HS-27A (cell line): ENCODE results near the gene TESK1.

Experiments
- DNase-seq: peaks from one replicate; pipeline ENCODE4 v3.0.0-alpha.2; 2012; ENCODE audit warnings: low read depth, missing footprints

Gene TESK1, protein sequence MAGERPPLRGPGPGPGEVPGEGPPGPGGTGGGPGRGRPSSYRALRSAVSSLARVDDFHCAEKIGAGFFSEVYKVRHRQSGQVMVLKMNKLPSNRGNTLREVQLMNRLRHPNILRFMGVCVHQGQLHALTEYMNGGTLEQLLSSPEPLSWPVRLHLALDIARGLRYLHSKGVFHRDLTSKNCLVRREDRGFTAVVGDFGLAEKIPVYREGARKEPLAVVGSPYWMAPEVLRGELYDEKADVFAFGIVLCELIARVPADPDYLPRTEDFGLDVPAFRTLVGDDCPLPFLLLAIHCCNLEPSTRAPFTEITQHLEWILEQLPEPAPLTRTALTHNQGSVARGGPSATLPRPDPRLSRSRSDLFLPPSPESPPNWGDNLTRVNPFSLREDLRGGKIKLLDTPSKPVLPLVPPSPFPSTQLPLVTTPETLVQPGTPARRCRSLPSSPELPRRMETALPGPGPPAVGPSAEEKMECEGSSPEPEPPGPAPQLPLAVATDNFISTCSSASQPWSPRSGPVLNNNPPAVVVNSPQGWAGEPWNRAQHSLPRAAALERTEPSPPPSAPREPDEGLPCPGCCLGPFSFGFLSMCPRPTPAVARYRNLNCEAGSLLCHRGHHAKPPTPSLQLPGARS

DNA sequence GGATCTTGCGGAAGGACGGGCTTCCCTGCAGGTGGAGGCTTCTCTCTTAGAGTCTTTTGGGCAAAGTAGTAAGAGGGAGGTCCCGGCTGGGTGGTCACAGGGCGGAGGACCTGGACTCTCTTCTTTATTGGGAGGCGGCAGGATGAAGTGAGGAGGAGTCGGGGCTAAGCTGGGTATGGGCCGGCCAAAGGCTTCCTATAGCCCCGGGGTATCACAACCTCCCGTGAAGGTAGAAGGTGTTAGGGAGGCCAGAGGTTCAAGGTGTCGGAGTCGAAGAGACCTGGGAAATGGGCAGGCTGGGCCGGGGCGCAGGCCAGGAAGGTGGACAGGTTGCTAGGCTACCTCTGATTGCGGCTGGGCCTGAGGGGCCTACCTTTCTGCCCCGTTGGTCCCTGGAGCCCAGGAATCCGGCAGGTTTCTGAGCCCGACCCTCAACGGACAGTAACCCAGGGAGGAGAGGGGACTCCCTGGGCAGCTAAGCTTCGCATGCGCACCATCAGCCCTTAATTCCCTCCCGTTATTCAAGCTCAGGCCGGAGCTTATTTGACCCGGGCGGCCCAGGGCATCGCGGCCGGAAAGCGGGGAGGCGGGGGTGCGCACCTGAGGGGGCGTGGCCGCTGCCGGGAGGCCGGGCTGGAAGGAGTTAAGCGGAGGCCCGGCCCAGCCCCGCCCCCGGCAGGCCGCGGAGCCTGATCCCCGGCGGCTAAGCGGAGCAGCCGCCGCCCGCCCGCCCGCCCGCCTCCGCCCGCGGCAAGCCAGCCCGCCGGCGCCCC is at the start of gene TESK1:
TESK1 (plus strand) TSS at position 685 of the 773 bp plus-strand sequence. CDS start 358 bp downstream, outside the sequence.
- peak; percentile 22 for DNase-seq

DNA sequence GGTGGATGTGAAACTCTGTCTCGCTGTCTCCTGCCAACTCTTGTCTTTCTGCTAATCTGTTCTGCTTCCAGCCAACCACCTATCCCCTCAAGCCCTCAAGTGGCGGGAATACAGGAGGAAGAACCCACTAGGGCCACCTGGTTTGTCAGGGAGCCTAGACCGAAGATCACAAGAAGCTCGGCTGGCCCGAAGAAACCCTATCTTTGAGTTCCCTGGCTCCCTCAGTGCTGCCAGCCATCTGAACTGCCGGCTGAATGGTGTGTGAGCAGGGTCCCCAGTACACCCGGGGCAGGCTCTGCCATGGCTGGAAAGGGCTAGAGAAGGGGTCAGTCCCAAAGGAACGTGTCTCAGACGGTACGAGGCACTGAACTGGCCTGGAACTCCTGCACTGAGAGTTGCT is 49.2 kb upstream of the TESK1 start:
- no peak for DNase-seq

DNA sequence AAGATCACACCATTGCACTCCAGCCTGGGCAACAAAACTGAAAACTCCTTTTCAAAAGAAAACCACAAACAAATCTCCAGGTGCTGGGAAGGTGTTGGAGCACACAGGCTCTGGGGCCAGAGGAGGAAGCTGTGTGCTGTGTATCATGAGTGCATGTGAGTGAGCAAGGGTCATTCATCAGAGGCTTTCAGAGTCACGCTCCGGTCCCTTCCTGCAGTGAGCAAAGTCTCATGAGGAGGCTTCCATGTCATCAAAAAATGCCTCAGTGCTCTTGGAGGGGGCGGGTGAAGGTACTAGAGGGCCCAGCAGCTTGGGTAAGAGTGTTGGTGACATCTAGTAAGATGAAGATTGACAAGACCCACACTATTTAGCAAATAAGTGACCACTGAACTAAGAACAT is 48.3 kb upstream of the TESK1 start:
- DNase-seq, result no peak

DNA sequence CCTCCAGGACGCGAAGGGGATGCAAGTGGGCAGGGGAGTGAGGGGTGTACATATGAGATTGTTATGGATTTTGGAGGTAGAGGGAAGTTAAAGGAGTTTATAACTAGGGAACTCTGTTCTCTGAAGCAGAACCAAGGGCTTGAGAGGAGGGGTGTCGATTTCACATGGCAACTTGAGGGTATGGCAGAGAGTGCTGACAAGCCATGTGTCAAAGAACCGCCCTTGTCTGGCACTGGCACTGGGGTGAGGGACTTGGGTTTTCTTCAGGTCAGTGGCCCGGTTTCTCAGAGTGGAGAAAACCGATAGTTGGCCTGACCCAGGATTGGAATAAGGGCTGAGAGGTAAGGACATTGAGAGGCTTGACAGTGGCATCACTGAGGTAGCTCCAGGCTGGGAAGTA is 47.7 kb upstream of the TESK1 start:
- DNase-seq, result no peak

- DNase-seq, result no peak
Measured at GRCh38 chr9:35558185-35558584, 46.9 kb upstream of the TESK1 start.

GRCh38 chr9:35559792-35560530 is 45.1 kb upstream of the TESK1 start:
- no peak for DNase-seq

DNA sequence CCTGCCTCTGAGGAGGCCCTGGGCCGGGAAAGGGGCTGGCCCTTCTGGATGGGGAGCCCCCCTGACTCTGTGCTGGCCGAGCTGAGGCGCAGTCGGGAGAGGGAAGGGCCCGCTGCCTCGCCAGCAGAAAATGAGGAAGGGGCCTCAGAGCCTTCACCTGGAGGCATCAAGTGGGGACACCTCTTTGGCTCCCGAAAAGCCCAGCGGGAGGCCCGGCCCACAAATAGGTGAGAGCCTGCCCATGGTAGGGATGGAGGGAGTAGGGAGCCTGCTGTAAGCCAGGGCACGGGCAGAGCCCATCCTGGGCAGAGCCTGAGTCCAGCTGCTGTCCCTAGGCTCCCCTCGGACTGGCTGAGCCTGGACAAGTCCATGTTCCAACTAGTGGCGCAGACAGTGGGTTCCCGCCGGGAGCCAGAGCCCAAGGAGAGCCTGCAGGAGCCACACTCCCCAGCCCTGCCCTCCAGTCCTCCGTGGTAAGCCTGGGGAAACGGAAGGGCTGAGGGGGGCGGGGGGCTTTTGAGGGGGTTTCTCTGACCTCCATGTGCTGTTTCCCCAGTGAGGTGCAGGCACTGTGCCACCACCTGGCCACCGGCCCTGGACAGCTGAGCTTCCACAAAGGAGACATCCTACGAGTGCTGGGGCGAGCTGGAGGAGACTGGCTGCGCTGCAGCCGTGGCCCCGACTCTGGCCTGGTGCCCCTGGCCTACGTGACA is 44.3 kb upstream of the TESK1 start:
- DNase-seq, result no peak

GRCh38 chr9:35561468-35562261 is 43.4 kb upstream of the TESK1 start:
- DNase-seq, result no peak

DNA sequence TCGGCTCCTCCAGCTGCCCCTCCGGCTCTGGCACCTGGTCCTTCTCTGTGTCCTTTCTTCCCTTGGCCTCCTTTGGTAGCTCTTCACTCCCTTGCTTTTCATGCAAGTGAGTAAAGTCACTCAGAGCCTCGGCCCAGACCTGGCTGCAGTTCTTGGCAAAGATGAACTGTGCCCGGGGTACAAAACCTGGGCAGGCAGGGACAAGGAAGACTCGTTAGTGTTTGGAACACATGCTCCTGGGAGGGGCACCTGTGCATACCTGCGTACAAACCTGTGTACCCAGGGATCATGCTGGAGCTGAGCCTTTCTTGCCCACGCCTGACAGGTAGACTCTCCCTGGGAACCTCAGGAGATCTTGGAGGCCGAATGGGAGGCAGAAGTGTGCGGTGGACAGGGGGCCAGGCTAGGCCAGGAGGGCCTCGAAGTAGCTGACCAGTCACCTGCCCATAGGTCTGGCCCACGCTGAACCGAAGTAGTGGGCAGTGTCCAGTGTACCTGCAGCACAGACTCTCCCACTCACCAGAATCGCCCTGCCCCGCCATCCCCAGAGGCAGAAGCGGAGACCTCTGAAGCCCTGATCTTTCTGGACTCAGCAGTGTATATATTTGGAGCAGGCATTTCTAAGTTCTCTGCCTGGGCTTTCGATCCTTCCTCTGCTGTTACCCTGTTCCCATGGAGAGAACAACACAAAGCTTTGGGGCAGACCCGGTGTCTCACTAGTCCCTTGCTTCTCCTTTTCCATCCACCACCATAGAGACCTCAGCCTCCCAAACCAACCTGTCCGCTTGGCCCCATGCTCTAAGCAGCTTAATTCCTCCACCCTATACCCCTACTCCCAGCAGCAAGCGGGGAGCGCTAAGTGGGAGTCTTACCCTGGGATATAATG is 41.9 kb upstream of the TESK1 start:
- DNase-seq, result no peak

GRCh38 chr9:35563791-35564197 is 41.3 kb upstream of the TESK1 start:
- DNase-seq, result no peak

DNA sequence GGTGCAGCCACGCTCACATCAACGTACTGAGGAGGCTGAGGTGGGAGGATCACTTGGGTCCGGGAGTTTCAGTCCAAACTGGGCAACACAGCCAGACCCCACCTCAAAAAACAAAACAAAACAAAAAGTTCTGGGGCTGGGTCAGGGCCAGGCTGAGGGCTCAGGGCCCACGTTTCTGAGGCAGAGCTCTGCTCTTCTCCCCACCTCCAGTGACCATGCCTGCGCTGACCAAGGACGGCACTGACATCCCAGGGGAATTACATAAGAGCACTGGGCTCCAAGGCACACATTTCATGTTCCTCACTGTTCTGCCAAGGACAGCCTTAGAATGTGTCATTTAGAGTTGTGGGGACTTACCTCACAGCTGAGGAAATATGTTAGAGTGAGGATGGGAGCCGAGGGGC is 40.4 kb upstream of the TESK1 start:
- DNase-seq, result no peak

GRCh38 chr9:35566417-35566816 is 38.6 kb upstream of the TESK1 start:
- DNase-seq, result no peak

DNA sequence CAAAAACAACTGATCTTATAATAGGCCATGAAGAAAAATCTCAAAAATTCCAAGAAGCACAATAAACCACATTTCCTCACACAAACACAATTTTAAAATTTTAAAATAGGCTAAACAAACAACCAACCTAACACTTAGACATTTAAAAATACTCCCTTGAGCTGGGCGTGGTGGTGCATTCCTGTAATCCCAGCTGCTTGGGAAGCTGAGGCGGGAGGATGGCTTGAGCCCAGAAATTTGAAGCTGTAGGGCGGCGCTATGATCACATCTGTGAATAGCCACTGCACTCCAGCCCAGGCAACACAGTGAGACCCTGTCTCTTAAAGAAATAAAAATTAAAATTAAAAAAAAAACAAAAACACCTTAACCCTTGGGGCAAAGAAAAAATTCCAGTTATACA is 36.9 kb upstream of the TESK1 start:
- no peak for DNase-seq

GRCh38 chr9:35569206-35569605 is 35.9 kb upstream of the TESK1 start:
- DNase-seq, result no peak

GRCh38 chr9:35570709-35571504 is 34.2 kb upstream of the TESK1 start:
- no peak for DNase-seq

GRCh38 chr9:35574578-35575122 is 30.4 kb upstream of the TESK1 start:
- no peak for DNase-seq

DNA sequence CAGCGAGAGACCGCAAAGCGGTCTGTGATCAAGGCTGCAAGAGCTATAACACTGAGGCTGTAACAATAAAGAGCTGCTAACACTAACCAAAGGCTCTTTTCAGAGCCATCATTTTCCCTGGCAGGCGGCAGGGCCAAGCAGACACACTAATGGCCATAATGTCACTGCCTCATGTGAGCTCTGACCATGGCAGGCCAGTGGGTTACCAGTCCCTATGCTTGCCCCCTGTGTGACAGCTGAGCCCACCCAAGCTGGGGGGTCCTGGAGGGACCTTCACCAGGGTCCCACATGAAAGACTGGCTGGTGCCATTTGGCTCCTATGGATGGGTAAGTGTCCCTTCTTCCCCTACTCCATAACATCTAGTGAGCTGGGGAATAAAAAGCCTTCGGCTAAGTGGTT is 29.6 kb upstream of the TESK1 start:
- no peak for DNase-seq

GRCh38 chr9:35577486-35577885 is 27.6 kb upstream of the TESK1 start:
- no peak for DNase-seq

DNA sequence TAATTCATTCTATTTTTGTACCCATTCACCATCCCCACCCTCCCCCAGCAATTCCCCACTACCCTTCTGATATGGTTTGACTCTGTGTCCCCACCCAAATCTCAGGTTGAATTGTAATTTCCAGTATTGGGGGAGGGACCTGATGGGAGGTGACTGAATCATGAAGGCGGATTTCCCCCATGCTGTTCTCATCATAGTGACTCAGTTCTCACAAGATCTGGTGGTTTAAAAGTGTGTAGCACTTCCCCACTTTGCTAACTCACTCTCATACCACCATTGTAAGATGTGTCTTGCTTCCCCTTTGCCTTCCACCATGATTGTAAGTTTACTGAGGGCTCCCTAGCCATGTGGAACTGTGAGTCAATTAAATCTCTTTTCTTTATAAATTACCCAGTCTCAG is 25.9 kb upstream of the TESK1 start:
- no peak for DNase-seq
